Hepatocyte (in vitro differentiated cells): ENCODE data around the gene VOPP1.

Source experiments
- EZH2 ChIP-seq: fragments of 200-600 bp; sonication (generic); IDR thresholded peaks from 2 replicates; pipeline ENCODE4 v1.6.1; 2016; ENCODE audit warnings: antibody characterized with exemption, mild to moderate bottlenecking, borderline replicate concordance
- TF ChIP-seq, protein P1 (sequence below): fragments of 200-600 bp; sonication (generic); IDR thresholded peaks from 2 replicates; pipeline ENCODE4 v1.5.1; 2016; ENCODE audit warnings: antibody characterized with exemption, mild to moderate bottlenecking; ENCODE audit not compliant: poor library complexity

DNA sequence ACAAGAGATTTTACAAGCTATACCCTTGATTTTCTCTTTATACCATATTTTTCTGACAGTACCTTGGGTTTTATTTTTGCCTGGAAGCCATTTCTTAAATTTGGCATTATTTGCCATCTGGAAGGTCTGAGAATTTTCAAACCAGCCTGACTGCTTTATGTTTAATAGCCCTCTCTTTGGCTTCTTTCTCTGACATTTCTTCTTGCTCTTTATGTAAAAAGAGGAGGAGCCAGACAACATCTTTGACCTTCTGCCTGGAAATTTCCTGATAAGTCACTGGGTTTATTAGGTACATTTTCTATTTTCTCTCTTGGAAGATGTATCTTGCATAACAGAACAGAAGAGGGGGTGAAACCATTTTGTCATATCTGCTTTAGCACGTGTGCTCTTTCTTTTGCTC is 127.5 kb downstream of the VOPP1 start:
- TF ChIP-seq, protein P1, sequence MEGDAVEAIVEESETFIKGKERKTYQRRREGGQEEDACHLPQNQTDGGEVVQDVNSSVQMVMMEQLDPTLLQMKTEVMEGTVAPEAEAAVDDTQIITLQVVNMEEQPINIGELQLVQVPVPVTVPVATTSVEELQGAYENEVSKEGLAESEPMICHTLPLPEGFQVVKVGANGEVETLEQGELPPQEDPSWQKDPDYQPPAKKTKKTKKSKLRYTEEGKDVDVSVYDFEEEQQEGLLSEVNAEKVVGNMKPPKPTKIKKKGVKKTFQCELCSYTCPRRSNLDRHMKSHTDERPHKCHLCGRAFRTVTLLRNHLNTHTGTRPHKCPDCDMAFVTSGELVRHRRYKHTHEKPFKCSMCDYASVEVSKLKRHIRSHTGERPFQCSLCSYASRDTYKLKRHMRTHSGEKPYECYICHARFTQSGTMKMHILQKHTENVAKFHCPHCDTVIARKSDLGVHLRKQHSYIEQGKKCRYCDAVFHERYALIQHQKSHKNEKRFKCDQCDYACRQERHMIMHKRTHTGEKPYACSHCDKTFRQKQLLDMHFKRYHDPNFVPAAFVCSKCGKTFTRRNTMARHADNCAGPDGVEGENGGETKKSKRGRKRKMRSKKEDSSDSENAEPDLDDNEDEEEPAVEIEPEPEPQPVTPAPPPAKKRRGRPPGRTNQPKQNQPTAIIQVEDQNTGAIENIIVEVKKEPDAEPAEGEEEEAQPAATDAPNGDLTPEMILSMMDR: no peak
- TF ChIP-seq EZH2: no peak
